Epithelial cell of prostate (primary cell): ENCODE measurements around the gene GRIK4.
"Not testable (repeated sequence)": the region's sequence is repeated elsewhere in the genome, so short reads cannot be mapped to it uniquely, and the experiment has no call there.

ENCODE experiments used
- DNase-seq: peaks from one replicate; pipeline ENCODE4 v3.0.0-alpha.2; 2011; ENCODE audit warnings: low read depth, low spot score
- H3K27ac ChIP-seq: fragments of 450-650 bp; 2 replicates; pipeline ENCODE4 v1.5.1; 2017; ENCODE audit warnings: mild to moderate bottlenecking

Gene GRIK4

DNA sequence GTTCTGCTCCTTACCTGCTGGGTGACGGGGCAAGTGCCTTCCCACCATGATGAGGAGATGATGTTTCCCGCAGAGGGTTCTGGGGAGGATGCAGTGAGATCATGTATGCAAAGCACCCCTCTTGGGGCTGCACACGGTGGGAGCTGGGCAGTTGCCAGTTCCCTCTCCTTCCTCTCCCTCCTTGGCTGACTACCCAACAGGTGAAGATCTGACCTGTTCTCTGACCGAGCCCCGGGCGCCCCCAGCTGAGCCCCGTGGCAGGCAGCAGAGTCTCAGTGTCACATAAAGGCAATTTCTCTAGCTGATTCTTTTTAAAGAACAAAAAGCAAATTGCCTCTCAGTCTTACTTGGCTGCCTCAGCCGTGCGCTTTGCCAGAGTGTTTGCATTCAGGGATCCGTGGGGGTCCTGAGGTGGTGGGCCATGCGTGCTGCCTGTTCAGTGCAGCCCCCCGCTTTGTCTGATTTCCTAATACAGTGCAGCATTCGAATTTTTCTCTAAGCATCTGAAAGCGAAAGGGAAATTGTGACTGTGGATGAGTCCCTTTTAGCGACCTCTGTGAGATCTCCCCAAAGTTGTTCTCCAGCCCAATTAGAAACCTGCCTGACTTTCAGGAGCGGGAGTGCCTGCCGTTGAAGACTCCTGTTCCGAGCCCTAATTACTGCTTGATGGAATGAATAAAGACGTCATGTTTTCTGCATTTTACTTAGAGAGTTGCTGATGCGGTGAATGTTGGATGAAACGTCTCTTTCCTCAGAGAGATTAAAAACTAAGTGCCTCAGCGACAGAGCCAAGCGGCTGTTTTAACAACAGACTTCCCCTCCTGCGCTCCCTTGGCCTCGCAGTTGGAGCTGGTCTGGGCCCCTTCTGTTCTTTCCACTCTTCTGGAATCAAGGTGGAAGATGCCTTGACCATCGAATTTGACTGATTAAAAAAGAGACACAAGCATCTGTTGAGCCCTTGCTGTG is 86.0 kb downstream of the GRIK4 start:
- no peak for DNase-seq
- H3K27ac ChIP-seq = no peak overlapping the region

DNA sequence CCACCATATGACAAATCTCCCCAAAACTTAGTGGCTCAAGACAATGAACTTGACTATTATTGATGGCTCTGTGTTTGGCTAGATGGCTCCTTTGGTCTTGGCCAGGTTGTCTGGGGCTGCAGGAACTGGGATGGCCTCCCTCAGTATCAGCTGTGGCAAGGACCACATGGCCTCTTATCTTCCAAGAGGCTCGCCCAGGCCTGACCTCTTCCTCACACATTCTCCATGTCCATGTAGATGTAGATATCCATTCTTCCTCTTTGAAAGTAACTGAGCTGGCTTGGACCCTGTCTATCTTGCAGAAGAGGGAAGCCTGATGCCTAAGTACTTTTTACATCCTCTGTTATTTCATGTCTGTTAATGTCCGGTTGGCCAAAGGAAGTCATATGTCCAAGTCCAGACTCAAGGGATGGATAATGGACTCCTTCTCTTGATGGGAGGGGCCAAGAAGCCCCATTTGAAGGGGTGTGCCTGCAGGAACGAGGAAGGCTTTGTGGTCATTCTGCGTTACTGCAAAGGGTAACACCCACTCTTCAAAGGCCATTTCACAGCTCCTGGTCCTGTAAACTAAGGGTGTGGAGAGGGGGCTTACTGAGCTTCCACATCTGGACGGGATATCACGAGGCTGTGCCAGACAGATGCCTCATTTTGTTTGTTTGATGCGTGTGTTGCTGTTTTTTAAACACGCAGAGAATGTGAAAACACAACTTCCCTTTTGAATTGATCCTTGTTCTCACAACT is 87.1 kb downstream of the GRIK4 start:
- no peak for DNase-seq
- no peak overlapping the region for H3K27ac ChIP-seq

- H3K27ac ChIP-seq = no peak overlapping the region
- DNase-seq = no peak
Observed at GRCh38 chr11:120599816-120600420, 88.4 kb downstream of the GRIK4 start.

GRCh38 chr11:120601536-120601935 is 90.0 kb downstream of the GRIK4 start:
- H3K27ac ChIP-seq = no peak overlapping the region
- DNase-seq = no peak

- no peak overlapping the region for H3K27ac ChIP-seq
Observed at GRCh38 chr11:120603071-120603470, 91.5 kb downstream of the GRIK4 start.

DNA sequence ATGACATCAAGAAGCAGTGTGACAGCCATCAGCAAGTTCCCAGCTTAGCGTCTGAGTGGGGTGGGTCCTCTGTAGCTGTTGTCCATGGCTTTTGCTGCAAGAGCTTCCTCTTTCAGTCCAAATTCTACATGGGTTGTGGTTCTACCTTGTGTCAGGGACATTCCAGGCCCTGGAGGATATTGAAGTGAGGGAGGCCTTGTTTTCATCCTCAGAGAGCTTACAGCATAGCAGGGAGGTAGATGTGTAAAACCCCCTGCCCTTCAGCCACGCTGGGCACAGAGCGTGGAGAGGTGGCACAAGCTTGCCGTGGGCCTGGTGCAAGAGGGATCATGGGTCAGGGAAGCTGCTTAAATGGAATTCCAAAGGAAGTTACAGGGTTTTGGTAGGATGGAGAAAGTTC is 93.9 kb downstream of the GRIK4 start:
- DNase-seq = no peak

More at GRCh38 chr11:120603071-120603470, 91.5 kb downstream of the GRIK4 start:
- no peak for DNase-seq

GRCh38 chr11:120606211-120607010 is 94.9 kb downstream of the GRIK4 start:
- H3K27ac ChIP-seq = no peak overlapping the region
- DNase-seq = no peak

More for the DNA sequence above, 93.9 kb downstream of the GRIK4 start:
- no peak overlapping the region for H3K27ac ChIP-seq

DNA sequence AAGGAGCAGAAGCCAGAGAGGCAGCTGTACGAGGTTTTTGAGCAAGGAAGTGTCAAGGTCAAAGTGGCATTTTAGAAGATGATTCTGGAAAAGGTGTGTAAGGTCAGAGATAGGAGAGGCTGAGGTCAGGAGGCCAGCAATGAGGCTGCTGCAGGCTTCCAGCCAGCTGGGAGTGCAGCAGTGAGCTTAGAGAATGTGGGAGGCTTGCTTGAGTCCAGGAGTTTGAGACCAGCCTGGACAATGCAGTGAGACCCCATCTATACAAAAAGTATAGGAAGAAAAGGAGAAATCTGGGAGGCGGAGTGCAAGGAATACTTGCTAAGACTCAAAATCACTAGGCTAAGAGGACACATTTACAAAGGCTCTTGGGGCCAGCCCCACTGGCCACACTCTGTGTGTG is 96.5 kb downstream of the GRIK4 start:
- DNase-seq = no peak
- no peak overlapping the region for H3K27ac ChIP-seq

- H3K27ac ChIP-seq = no peak overlapping the region
- no peak for DNase-seq
Observed at GRCh38 chr11:120608760-120609211, 97.2 kb downstream of the GRIK4 start.

DNA sequence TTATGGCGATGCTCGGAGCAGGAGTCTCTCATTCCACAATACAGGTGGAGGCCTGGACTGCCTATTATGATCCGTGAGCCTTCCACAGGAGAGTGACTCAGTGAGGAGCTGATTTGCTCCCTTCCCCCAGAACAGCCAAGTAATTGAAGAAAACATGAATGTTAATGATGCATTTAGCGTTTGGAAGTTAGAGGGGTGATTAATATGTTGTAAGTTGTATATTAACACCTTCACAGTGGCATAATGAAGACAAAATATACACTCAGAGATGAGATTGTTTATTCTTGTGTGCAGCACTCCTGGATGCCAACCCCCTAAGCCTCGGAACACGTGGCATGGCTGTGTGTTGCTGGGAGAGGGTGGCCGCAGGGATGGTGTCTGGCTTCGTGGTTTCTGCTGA is 98.6 kb downstream of the GRIK4 start:
- no peak for DNase-seq
- no peak overlapping the region for H3K27ac ChIP-seq

DNA sequence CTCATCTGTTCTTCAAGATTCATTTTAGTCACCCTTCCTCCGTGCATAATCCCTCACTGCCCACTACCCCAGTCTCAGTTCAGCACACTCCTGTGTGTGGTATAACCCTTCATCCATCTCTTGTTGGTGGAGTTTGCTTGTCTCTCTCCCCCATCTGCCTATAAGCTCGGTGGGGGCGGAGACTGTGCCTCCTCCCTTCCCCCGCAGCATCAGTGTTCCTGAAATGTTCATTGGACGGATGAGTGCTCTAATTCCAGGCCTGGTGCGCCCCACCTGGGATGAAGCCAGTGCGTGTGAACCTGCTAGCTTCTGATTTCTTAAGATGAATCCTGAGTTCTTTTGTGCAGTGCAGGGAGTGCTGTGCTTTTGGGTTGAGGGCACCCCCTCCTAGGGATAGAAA is 100.0 kb downstream of the GRIK4 start:
- no peak for DNase-seq

GRCh38 chr11:120612513-120613263 is 101.1 kb downstream of the GRIK4 start:
- DNase-seq = no peak
- H3K27ac ChIP-seq = no peak overlapping the region

More for the DNA sequence above, 100.0 kb downstream of the GRIK4 start:
- H3K27ac ChIP-seq = no peak overlapping the region

DNA sequence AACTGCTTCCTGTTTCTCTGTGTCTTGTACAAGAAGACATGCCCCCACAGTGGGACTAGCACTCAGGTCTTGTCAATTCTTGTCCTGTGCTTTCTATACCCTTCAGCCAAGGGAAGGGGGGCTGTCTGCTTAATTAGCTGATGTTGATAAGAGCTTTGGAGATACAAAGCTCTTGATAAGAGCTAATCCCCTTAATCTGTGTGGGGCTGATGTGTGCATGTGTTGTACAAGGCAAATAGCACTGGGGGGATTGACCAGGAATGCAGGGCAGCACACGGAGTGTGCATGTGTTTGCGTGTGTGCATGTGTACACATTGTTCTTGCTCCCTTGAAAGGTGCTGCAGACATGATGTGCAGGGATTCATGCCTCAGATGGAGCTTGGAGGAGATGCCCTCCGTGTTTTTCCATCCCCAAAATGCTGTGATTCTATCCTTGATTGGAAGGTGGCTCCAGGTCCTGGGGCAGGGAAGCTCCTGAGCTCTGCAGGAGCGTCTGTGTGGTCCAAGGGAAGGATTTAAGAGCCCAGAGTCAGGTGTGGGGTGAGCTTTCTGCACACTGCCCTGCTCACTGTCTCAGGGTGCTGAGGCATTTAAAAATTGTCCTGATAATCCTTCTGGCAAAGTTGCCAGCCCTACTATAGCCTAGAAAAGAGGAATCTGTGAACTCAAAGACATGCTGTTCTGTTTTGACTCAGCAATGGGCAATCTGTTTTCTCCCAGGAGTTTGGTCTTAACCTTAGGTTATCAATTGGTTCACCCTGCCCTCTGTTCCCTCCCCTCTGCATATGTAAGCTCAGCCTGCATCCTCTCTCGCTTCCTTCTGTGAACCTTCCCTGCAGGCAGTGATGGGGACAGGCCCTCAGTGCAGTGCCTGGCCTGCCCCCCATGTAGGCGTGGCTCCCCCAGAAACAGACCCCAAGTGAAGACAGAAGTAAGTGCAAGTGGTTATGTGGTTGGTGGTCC is 102.0 kb downstream of the GRIK4 start:
- no peak overlapping the region for H3K27ac ChIP-seq
- DNase-seq = no peak

GRCh38 chr11:120615391-120615790 is 103.8 kb downstream of the GRIK4 start:
- DNase-seq = no peak
- H3K27ac ChIP-seq = no peak overlapping the region

GRCh38 chr11:120618399-120618798 is 106.9 kb downstream of the GRIK4 start:
- no peak overlapping the region for H3K27ac ChIP-seq

DNA sequence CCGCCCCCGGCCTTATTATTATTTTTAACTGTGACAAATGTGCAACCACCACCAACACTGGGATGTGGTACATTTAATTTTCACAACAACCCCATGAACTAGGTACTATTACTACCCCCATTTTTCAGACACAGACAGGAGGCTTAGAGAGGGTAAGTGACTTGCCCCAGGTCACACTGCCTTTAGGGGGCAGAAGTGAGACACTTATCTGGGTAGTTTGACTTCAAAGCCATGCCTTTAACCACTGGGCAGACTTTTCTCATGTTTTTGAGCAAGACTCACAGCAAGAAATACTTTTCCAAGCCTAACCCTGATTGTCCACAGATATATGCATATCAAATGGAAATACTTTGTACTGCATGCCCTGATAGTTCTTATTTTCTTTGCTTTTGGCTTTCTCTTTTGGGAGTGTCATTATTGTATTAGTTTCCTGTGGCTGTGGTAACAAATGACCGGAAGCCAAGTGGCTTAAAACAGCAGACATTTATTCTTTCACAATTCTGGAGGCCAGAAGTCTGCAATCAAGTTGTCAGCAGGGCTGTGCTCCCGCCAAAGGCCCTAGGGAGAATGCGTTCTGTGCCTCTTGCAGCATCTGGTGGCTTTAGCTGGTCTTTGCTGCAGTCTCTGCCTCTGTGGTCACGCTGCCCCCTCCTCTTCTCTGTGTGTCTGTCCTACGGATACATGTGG is 110.8 kb downstream of the GRIK4 start:
- H3K27ac ChIP-seq = no peak overlapping the region
- no peak for DNase-seq

More at GRCh38 chr11:120618399-120618798, 106.9 kb downstream of the GRIK4 start:
- DNase-seq = no peak

DNA sequence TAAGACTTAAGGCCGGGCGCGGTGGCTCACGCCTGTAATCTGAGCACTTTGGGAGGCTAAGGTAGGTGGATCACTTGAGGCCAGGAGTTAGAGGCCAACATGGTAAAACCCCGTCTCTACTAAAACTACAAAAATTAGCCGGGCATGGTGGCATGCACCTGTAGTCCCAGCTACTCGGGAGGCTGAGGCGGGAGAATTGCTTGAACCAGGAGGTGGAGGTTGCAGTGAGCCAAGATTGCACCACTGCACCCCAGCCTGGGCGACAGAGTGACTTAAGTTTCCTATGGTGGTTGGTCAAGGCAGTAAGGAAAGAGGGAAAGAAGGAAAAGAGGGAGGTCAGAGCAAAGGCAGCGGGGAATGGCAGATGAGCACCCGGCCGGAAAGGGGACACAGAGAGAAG is 113.4 kb downstream of the GRIK4 start:
- H3K27ac ChIP-seq, DNase-seq: not testable (repeated sequence)
